A549 treated with Hydrocortisone at 1 μM for 4 hours (cell line): ENCODE data around the gene PSMD11. TPM values are rescaled to one million over a fixed set of nuclear protein-coding genes. Genes with fewer than 3 reads are reported as not detected.

Experiments
- total RNA-seq: library from RNA; stranded (reverse); fragments of 200-300 nt; extraction: Qiagen RNA extraction; gene quantifications from 5 replicates; pipeline ENCODE4 v1.2.3, GENCODE V29; 2022

Gene PSMD11
- 170 to 224 TPM (median 192 TPM) in 5 replicates for total RNA-seq

GRCh38 chr17:32444301-32445073 is at the start of gene PSMD11:
PSMD11 (plus strand) TSS chr17:32444510; CDS start chr17:32444524, 14 bp downstream.

GRCh38 chr17:32486701-32487472 is 42.6 kb downstream of the PSMD11 start, which contains the start of gene CDK5R1:
CDK5R1 (plus strand) TSS chr17:32486993; CDS start chr17:32487621, 628 bp downstream.

Other genes with a start within 250 kb of the PSMD11 start
- gene RHBDL3, start 178.7 kb upstream of the PSMD11 start, total RNA-seq, result 3.7 to 5.0 TPM (median 4.2 TPM) in 5 replicates
- gene C17orf75, start 102.3 kb upstream of the PSMD11 start, total RNA-seq, result 24.6 to 36.6 TPM (median 29.5 TPM) in 5 replicates
- 213 to 245 TPM (median 224 TPM) in 5 replicates for gene ZNF207, start 94.4 kb upstream of the PSMD11 start, total RNA-seq
- gene CDK5R1, start 42.5 kb downstream of the PSMD11 start, total RNA-seq, result 5.7 to 6.7 TPM (median 6.1 TPM) in 5 replicates